Ovary (tissue), 9 donors: ENCODE measurements around the gene C22orf15. TPM values are rescaled to one million over a fixed set of nuclear protein-coding genes. Genes with fewer than 3 reads are reported as not detected.

Experiments
- DNase-seq, 5 donors: peaks; one replicate each; pipeline ENCODE4 v3.0.0-alpha.2; 2019 to 2020
- H3K27ac ChIP-seq, 2 donors: fragments of 200-600 bp; one replicate each; pipeline versions ENCODE4 v1.5.1 to v1.8.0; 2019 to 2022
- H3K27me3 ChIP-seq: fragments of 200-600 bp; one replicate; pipeline ENCODE4 v1.8.0; 2022
- H3K36me3 ChIP-seq: fragments of 200-600 bp; sonication (generic); one replicate; pipeline ENCODE4 v1.5.1; 2019
- H3K4me1 ChIP-seq: one replicate; pipeline ENCODE4 v1.8.1; 2013; ENCODE audit warnings: mild to moderate bottlenecking, moderate library complexity; ENCODE audit not compliant: insufficient read depth
- H3K4me3 ChIP-seq: fragments of 200-600 bp; sonication (generic); one replicate; pipeline ENCODE4 v1.5.1; 2017
- H3K9me3 ChIP-seq, 2 donors: fragments of 200-600 bp in 1 of 2; sonication (generic) in 1 of 2; one replicate each; pipeline versions ENCODE4 v1.5.1 to v1.8.1; 2013 to 2019; ENCODE audit warnings: mild to moderate bottlenecking in 1 of 2, moderate library complexity in 1 of 2
- CTCF ChIP-seq, 3 donors: fragments of 450-650 bp in 2 of 3; fragments of 200-600 bp in 1 of 3; IDR thresholded peaks; one replicate each; pipeline versions ENCODE4 v1.5.1 to v1.8.0; 2016 to 2022; ENCODE audit warnings: antibody characterized with exemption in 3 of 3, mild to moderate bottlenecking in 1 of 3
- EP300 ChIP-seq: sonication (generic); formaldehyde crosslinking; IDR thresholded peaks from one replicate; pipeline ENCODE4 v1.6.1; 2017; ENCODE audit warnings: antibody characterized with exemption
- POLR2A ChIP-seq: fragments of 450-650 bp; IDR thresholded peaks from one replicate; pipeline ENCODE4 v1.6.1; 2017; ENCODE audit warnings: antibody characterized with exemption, mild to moderate bottlenecking, moderate library complexity
- WGBS, 3 donors: extraction: QIAGEN DNeasy Blood & Tissue Kit in 1 of 3; methylation state at CpG; one replicate each; pipeline versions ENCODE4 v1.1.5 to v1.1.7; 2013 to 2017; 5-methylcytosine and 5-hydroxymethylcytosine counted together
- intact Hi-C, 4 donors: fragments of 100-400 bp; cut with DNase I; formaldehyde crosslinking; loops; one replicate each; pipeline versions ENCODE4 v1.11.0 to v1.15.1; 2022 to 2023
- polyA plus RNA-seq, 2 donors: library from polyadenylated mRNA; stranded (reverse); fragments of 200-250 nt in 1 of 2; fragments of 350-450 nt in 1 of 2; fragmentation: Illumina TruSeq in 1 of 2; extraction: RNeasy Lipid Tissue Mini Kit (QIAGEN cat#74804) in 1 of 2; gene quantifications; one replicate each; pipeline ENCODE4 v1.2.3, GENCODE V29; 2013 to 2014
- total RNA-seq, 7 donors: library from RNA; depleted of rRNA in 2 of 7; stranded (reverse); fragments of >200 nt in 2 of 7; fragmentation: NEBNext Ultra II Directional in 3 of 7; extraction: Animal tissue kit (Norgen Biotek cat#: 25700) in 3 of 7; gene quantifications; one replicate each; pipeline versions ENCODE4 v1.1.0 to v1.2.4, GENCODE V29; 2016 to 2023
- donor health status: DM: no; HTN: no; CAD: no; lungs with moderate emphysema.
- donor health status: DM: no; HTN: no; CAD: no.
- donor health status: Bipolar disorder and iron deficiency.
- donor health status: DM: yes; HTN: yes; CAD: no.
- donor health status: DM: no; HTN: no; CAD: no.
- donor health status: DM: yes; HTN: yes; CAD: no.

C22orf15 gene
- total and polyA plus RNA-seq, 9 donors = 0.28 to 6.5 (median 0.77) TPM

GRCh38 chr22:23781065-23781464 is 18.3 kb downstream of the C22orf15 start:
- Histone ChIP-seq H3K4me1 (no peaks in the 10 kb centered on the region), H3K27ac (no peak overlapping the region), H3K4me3 (no peak overlapping the region), H3K36me3 (no peaks in the 10 kb centered on the region), H3K27me3 (no peaks in the 10 kb centered on the region), H3K9me3 (no peaks in the 10 kb centered on the region)
- TF ChIP-seq EP300 (no peak), CTCF (IDR thresholded peaks at IDR 0.05) (no peak), POLR2A (no peak)
- DNase-seq = no peak
- 76 to 84% (median 80%) methylated on average over 15 of the region's 15 CpGs for WGBS, 3 donors
- intact Hi-C loops = no loop called here

- WGBS, 3 donors = 78% methylated on average over 14 of the region's 14 CpGs
- H3K27ac ChIP-seq = no peak overlapping the region
- no peak for TF ChIP-seq CTCF (IDR thresholded peaks at IDR 0.05)
- DNase-seq = no peak
- intact Hi-C loops = no loop called here
- no peaks in the 10 kb centered on the region for H3K36me3 ChIP-seq
- H3K4me3 ChIP-seq = no peak overlapping the region
- H3K27me3 ChIP-seq = no peaks in the 10 kb centered on the region
- no peaks in the 10 kb centered on the region for H3K9me3 ChIP-seq
- peaks cover 4% of the 10 kb centered on the region for H3K4me1 ChIP-seq
Measured at GRCh38 chr22:23781511-23782183, 18.9 kb downstream of the C22orf15 start.

GRCh38 chr22:23782252-23782651 is 19.5 kb downstream of the C22orf15 start:
- peaks cover 4% of the 10 kb centered on the region for H3K4me1 ChIP-seq
- H3K4me3 ChIP-seq = no peak overlapping the region
- H3K9me3 ChIP-seq = no peaks in the 10 kb centered on the region
- DNase-seq = no peak
- no peaks in the 10 kb centered on the region for H3K36me3 ChIP-seq
- intact Hi-C loops = no loop called here
- H3K27me3 ChIP-seq = no peaks in the 10 kb centered on the region
- TF ChIP-seq POLR2A (no peak), EP300 (no peak), CTCF (IDR thresholded peaks at IDR 0.05) (no peak)
- WGBS, 3 donors = 82 to 90% (median 88%) methylated on average over 16 of the region's 16 CpGs
- no peak overlapping the region for H3K27ac ChIP-seq

GRCh38 chr22:23782703-23783102 is 19.9 kb downstream of the C22orf15 start:
- H3K9me3 ChIP-seq = no peaks in the 10 kb centered on the region
- TF ChIP-seq CTCF (IDR thresholded peaks at IDR 0.05) (no peak), EP300 (no peak)
- no peak overlapping the region for H3K4me3 ChIP-seq
- no peak for DNase-seq
- H3K27me3 ChIP-seq = no peaks in the 10 kb centered on the region
- H3K36me3 ChIP-seq = no peaks in the 10 kb centered on the region
- WGBS, 3 donors = 89 to 100% (median 91%) methylated on average over 1 of the region's 1 CpG
- intact Hi-C loops = no loop called here
- peaks cover 4% of the 10 kb centered on the region for H3K4me1 ChIP-seq
- H3K27ac ChIP-seq = no peak overlapping the region
